Parathyroid adenoma (tissue), 2 donors: ENCODE measurements around the gene SC5D.

Experiments used
- H2AFZ ChIP-seq: fragments of 300-600 bp; sonication (generic); one replicate; pipeline ENCODE4 v1.7.0; 2017; ENCODE audit warnings: antibody characterized with exemption, mild to moderate bottlenecking
- H3K27ac ChIP-seq: fragments of 300-600 bp; sonication (generic); one replicate; pipeline ENCODE4 v1.7.0; 2017
- H3K27me3 ChIP-seq: fragments of 300-600 bp; sonication (generic); one replicate; pipeline ENCODE4 v1.7.0; 2017; ENCODE audit warnings: low read length; ENCODE audit not compliant: control insufficient read depth, insufficient read depth
- H3K36me3 ChIP-seq: fragments of 300-600 bp; sonication (generic); one replicate; pipeline ENCODE4 v1.7.0; 2017; ENCODE audit warnings: low read length; ENCODE audit not compliant: control insufficient read depth, insufficient read depth
- H3K4me1 ChIP-seq: fragments of 300-600 bp; sonication (generic); one replicate; pipeline ENCODE4 v1.7.0; 2017; ENCODE audit warnings: control low read depth
- H3K4me2 ChIP-seq: fragments of 300-600 bp; sonication (generic); one replicate; pipeline ENCODE4 v1.7.0; 2017; ENCODE audit warnings: low read length
- H3K4me3 ChIP-seq: fragments of 300-600 bp; sonication (generic); one replicate; pipeline ENCODE4 v1.7.0; 2017; ENCODE audit warnings: low read depth, low read length
- H3K79me2 ChIP-seq: fragments of 300-600 bp; sonication (generic); one replicate; pipeline ENCODE4 v1.7.0; 2017; ENCODE audit warnings: control low read depth
- H3K9ac ChIP-seq: fragments of 300-600 bp; sonication (generic); one replicate; pipeline ENCODE4 v1.7.0; 2017; ENCODE audit warnings: mild to moderate bottlenecking
- H3K9me3 ChIP-seq: fragments of 300-600 bp; sonication (generic); one replicate; pipeline ENCODE4 v1.7.0; 2017; ENCODE audit warnings: low read length; ENCODE audit not compliant: control insufficient read depth
- TF ChIP-seq, protein P1 (sequence below): fragments of 300-600 bp; sonication (generic); IDR thresholded peaks from one replicate; pipeline ENCODE4 v1.7.0; 2017; ENCODE audit warnings: antibody characterized with exemption, mild to moderate bottlenecking
- donor health status: primary hyperparathyroidism.

Gene SC5D

GRCh38 chr11:121310908-121311307 lies 18.3 kb downstream of the SC5D start:
- H3K4me3 ChIP-seq = no peak overlapping the region
- no peak overlapping the region for H3K27ac ChIP-seq

DNA sequence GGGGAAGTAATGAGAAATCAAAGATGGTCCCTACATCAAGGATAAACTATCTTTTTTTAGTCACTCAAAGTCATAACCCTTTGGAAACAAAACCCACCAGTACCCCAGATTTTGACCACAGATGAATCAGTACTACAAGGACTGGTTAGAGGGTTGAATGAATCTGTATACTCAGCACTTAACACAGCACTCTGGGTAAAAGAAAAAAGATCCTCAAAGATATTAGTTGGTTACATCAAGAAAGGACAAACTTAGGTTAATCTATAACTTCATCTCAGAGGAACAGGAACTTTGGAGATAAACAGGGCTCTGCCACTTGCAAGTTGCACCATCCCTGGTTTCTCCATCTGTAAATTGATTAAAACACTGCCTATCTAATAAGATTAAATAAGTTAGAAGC lies 18.8 kb downstream of the SC5D start:
- Histone ChIP-seq H3K9ac (no peak overlapping the region), H3K27me3 (no peaks in the 10 kb centered on the region), H3K9me3 (no peaks in the 10 kb centered on the region), H3K36me3 (no peaks in the 10 kb centered on the region), H3K27ac (no peak overlapping the region), H2AFZ (no peak overlapping the region), H3K4me3 (no peak overlapping the region), H3K4me2 (no peak overlapping the region), H3K79me2 (no peaks in the 10 kb centered on the region), H3K4me1 (no peaks in the 10 kb centered on the region)
- TF ChIP-seq, protein P1, sequence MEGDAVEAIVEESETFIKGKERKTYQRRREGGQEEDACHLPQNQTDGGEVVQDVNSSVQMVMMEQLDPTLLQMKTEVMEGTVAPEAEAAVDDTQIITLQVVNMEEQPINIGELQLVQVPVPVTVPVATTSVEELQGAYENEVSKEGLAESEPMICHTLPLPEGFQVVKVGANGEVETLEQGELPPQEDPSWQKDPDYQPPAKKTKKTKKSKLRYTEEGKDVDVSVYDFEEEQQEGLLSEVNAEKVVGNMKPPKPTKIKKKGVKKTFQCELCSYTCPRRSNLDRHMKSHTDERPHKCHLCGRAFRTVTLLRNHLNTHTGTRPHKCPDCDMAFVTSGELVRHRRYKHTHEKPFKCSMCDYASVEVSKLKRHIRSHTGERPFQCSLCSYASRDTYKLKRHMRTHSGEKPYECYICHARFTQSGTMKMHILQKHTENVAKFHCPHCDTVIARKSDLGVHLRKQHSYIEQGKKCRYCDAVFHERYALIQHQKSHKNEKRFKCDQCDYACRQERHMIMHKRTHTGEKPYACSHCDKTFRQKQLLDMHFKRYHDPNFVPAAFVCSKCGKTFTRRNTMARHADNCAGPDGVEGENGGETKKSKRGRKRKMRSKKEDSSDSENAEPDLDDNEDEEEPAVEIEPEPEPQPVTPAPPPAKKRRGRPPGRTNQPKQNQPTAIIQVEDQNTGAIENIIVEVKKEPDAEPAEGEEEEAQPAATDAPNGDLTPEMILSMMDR = no peak

More at GRCh38 chr11:121310908-121311307, 18.3 kb downstream of the SC5D start:
- no peak overlapping the region for H2AFZ ChIP-seq
- H3K27me3 ChIP-seq = no peaks in the 10 kb centered on the region
- no peaks in the 10 kb centered on the region for H3K4me1 ChIP-seq
- no peak overlapping the region for H3K4me2 ChIP-seq
- TF ChIP-seq, protein P1 = no peak
- no peaks in the 10 kb centered on the region for H3K79me2 ChIP-seq
- no peak overlapping the region for H3K9ac ChIP-seq
- H3K36me3 ChIP-seq = no peaks in the 10 kb centered on the region
- no peaks in the 10 kb centered on the region for H3K9me3 ChIP-seq

DNA sequence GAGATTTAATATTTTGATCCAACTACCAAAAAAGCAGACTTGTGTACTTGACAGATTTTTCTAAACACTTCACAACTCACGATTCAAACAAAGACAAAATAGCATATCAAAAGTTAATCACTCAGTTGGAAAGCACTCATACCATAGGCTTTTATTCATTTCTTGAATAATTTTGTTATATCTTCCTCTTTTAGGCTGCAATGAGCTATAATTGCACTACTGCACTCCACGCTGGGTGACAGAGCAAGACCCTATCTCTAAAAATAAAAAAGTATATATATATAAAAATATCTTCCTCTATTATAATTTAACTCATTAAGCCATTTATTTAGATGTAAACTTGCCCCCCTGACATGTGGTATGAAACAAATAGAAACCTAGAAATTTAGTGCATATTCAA lies 19.9 kb downstream of the SC5D start:
- H3K4me3 ChIP-seq = no peak overlapping the region
- H3K36me3 ChIP-seq = no peaks in the 10 kb centered on the region
- H3K4me2 ChIP-seq = no peak overlapping the region
- no peaks in the 10 kb centered on the region for H3K9me3 ChIP-seq
- no peak overlapping the region for H3K27ac ChIP-seq
- H3K4me1 ChIP-seq = no peaks in the 10 kb centered on the region
- H3K79me2 ChIP-seq = no peaks in the 10 kb centered on the region
- no peak overlapping the region for H2AFZ ChIP-seq
- no peaks in the 10 kb centered on the region for H3K27me3 ChIP-seq
- TF ChIP-seq, protein P1 = no peak
- no peak overlapping the region for H3K9ac ChIP-seq

- Histone ChIP-seq H3K27me3 (no peaks in the 10 kb centered on the region), H3K4me1 (no peaks in the 10 kb centered on the region), H2AFZ (no peak overlapping the region), H3K36me3 (no peaks in the 10 kb centered on the region), H3K27ac (no peak overlapping the region), H3K4me3 (no peak overlapping the region), H3K9me3 (no peaks in the 10 kb centered on the region), H3K9ac (no peak overlapping the region), H3K79me2 (no peaks in the 10 kb centered on the region), H3K4me2 (no peak overlapping the region)
- TF ChIP-seq, protein P1 = peak; percentile 49
These were observed 26.6 kb downstream of the SC5D start for GRCh38 chr11:121318848-121319834.
